ENCODE measurements around the gene LRRC1. TPM values are rescaled to one million over a fixed set of nuclear protein-coding genes. Genes with fewer than 3 reads are reported as not detected.

The LRRC1 gene
- total RNA-seq, 1 donor from 2014 or later, result 14.3 TPM

DNA sequence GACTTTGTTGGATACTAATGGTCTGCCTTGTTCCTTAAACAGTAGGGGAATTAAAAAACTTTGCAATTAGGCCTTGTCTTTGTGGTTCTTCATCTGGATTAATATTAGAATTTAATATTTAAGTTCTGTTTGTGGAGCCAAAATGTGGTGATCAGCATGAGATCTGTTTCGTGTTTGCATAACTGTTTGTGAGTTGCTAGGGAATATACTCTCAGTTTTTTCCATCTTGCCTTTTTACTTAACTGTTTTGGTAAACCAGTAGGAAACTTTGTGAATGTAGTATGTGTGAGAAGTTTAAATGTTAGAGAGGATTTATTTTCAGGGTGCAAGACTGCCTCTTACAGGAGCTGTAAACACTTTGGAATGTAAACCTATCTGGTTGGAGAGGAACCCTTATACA, 35.6 kb downstream of the LRRC1 start:
- no peak for FAIRE-seq
- no peaks in the 10 kb centered on the region for H3K27me3 ChIP-seq (ENCODE audit: insufficient read depth, low read length)
- no peak for DNase-seq (ENCODE audit: low read depth)
- no peak overlapping the region for H3K4me3 ChIP-seq (ENCODE audit: insufficient read depth, low read depth, low read length)
- no peak overlapping the region for H2AFZ ChIP-seq (ENCODE audit: low read depth, low read length)
- no peak for TF ChIP-seq EZH2 (IDR thresholded peaks at IDR 0.05; ENCODE audit: insufficient read depth, low read length)
- TF ChIP-seq, protein P1, sequence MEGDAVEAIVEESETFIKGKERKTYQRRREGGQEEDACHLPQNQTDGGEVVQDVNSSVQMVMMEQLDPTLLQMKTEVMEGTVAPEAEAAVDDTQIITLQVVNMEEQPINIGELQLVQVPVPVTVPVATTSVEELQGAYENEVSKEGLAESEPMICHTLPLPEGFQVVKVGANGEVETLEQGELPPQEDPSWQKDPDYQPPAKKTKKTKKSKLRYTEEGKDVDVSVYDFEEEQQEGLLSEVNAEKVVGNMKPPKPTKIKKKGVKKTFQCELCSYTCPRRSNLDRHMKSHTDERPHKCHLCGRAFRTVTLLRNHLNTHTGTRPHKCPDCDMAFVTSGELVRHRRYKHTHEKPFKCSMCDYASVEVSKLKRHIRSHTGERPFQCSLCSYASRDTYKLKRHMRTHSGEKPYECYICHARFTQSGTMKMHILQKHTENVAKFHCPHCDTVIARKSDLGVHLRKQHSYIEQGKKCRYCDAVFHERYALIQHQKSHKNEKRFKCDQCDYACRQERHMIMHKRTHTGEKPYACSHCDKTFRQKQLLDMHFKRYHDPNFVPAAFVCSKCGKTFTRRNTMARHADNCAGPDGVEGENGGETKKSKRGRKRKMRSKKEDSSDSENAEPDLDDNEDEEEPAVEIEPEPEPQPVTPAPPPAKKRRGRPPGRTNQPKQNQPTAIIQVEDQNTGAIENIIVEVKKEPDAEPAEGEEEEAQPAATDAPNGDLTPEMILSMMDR (IDR thresholded peaks at IDR 0.05; ENCODE audit: insufficient read depth, low read depth, low read length), result no peak
- Mint-ChIP-seq H3K4me3 (ENCODE audit: unreplicated experiment) (no peak overlapping the region), H3K27ac (ENCODE audit: unreplicated experiment) (no peak overlapping the region), H3K36me3 (ENCODE audit: low read depth, unreplicated experiment) (no peaks in the 10 kb centered on the region), H3K9me3 (ENCODE audit: unreplicated experiment) (no peaks in the 10 kb centered on the region), H3K27me3 (ENCODE audit: low read depth, unreplicated experiment) (no peaks in the 10 kb centered on the region), H3K4me1 (ENCODE audit: low read depth, unreplicated experiment) (peaks cover 47% of the 10 kb centered on the region)
- H3K9ac ChIP-seq (ENCODE audit: low read length), result no peak overlapping the region
- peaks cover 3% of the 10 kb centered on the region for H3K79me2 ChIP-seq (ENCODE audit: insufficient read depth, low read length)
- H4K20me1 ChIP-seq (ENCODE audit: insufficient read depth, low read length), result peaks cover 15% of the 10 kb centered on the region
- H3K9me3 ChIP-seq (ENCODE audit: insufficient read depth, low read depth, low read length), result no peaks in the 10 kb centered on the region
- no peaks in the 10 kb centered on the region for H3K4me1 ChIP-seq (ENCODE audit: insufficient read depth, low read length)
- no peak overlapping the region for H3K27ac ChIP-seq (ENCODE audit: low read depth, low read length)
- H3K4me2 ChIP-seq (ENCODE audit: low read length), result no peak overlapping the region
- H3K36me3 ChIP-seq (ENCODE audit: insufficient read depth, low read length), result no peaks in the 10 kb centered on the region

DNA sequence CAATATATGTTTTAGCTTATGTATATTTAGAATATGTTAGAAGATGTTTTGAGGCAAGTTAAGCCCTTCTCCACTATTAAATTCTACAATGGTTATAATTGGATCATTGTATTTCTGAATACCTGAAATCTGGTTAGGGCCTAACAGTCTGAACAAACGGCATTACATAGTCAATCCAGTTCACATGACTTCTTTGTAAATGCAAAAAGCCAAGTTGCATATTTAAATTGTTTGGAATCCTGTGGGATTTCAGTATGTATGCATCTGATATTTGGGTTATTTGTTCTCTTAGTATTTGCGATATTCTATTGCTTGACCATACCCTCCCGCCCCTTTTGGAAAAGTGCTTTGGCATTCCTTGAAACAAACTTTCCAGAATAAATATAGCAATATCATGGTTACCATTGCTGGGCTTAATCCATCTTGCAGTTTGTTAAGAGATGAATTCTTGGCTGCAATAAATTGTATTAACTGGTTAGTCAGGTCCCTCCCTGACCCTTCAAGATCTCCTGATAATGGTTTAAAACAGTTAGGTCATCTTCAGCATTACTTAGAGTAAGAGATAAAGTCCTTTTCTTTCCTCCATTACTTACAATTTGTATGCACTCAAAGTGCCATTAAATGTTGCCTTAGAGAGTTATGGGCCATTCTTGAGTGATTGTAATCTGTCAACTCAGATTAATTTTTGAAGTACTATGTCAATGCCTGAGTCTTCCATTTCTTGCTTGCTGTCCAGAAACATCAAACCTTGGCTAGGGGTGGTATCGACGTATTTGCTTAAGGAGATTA, 36.5 kb downstream of the LRRC1 start:
- H3K27ac Mint-ChIP-seq (ENCODE audit: unreplicated experiment), result no peak overlapping the region
- H3K9me3 ChIP-seq (ENCODE audit: insufficient read depth, low read depth, low read length), result no peaks in the 10 kb centered on the region
- no peak overlapping the region for H3K4me2 ChIP-seq (ENCODE audit: low read length)
- no peaks in the 10 kb centered on the region for H3K36me3 Mint-ChIP-seq (ENCODE audit: low read depth, unreplicated experiment)
- no peak overlapping the region for H3K4me3 ChIP-seq (ENCODE audit: insufficient read depth, low read depth, low read length)
- H3K27me3 Mint-ChIP-seq (ENCODE audit: low read depth, unreplicated experiment), result no peaks in the 10 kb centered on the region
- H3K27ac ChIP-seq (ENCODE audit: low read depth, low read length), result no peak overlapping the region
- no peaks in the 10 kb centered on the region for H3K4me1 ChIP-seq (ENCODE audit: insufficient read depth, low read length)
- peaks cover 16% of the 10 kb centered on the region for H4K20me1 ChIP-seq (ENCODE audit: insufficient read depth, low read length)
- H3K27me3 ChIP-seq (ENCODE audit: insufficient read depth, low read length), result no peaks in the 10 kb centered on the region
- H3K9me3 Mint-ChIP-seq (ENCODE audit: unreplicated experiment), result no peaks in the 10 kb centered on the region
- peaks cover 43% of the 10 kb centered on the region for H3K4me1 Mint-ChIP-seq (ENCODE audit: low read depth, unreplicated experiment)
- TF ChIP-seq, protein P1 (IDR thresholded peaks at IDR 0.05; ENCODE audit: insufficient read depth, low read depth, low read length), result no peak
- TF ChIP-seq EZH2 (IDR thresholded peaks at IDR 0.05; ENCODE audit: insufficient read depth, low read length), result no peak
- no peaks in the 10 kb centered on the region for H3K36me3 ChIP-seq (ENCODE audit: insufficient read depth, low read length)
- DNase-seq (ENCODE audit: low read depth), result no peak
- peaks cover 3% of the 10 kb centered on the region for H3K79me2 ChIP-seq (ENCODE audit: insufficient read depth, low read length)
- no peak overlapping the region for H2AFZ ChIP-seq (ENCODE audit: low read depth, low read length)
- no peak overlapping the region for H3K4me3 Mint-ChIP-seq (ENCODE audit: unreplicated experiment)
- no peak overlapping the region for H3K9ac ChIP-seq (ENCODE audit: low read length)
- FAIRE-seq, result no peak

All from astrocyte (in vitro differentiated cells and primary cell).